ENCODE data around the gene S100A4.

GRCh38 chr1:153535242-153536011, 10.2 kb downstream of the S100A4 start, which contains the start of gene S100A6:
- TF ChIP-seq CTCF (IDR thresholded peaks at IDR 0.05) (no peak), POLR2A (IDR thresholded peaks at IDR 0.05) (no peak)
